ENCODE results near the gene PLAC1. TPM values are rescaled to one million over a fixed set of nuclear protein-coding genes. Genes with fewer than 3 reads are reported as not detected.
A peak's percentile ranks its signal among the peaks of the same experiment; 100 is the strongest.

Gene PLAC1
- total RNA-seq, 1 donor = not detected

DNA sequence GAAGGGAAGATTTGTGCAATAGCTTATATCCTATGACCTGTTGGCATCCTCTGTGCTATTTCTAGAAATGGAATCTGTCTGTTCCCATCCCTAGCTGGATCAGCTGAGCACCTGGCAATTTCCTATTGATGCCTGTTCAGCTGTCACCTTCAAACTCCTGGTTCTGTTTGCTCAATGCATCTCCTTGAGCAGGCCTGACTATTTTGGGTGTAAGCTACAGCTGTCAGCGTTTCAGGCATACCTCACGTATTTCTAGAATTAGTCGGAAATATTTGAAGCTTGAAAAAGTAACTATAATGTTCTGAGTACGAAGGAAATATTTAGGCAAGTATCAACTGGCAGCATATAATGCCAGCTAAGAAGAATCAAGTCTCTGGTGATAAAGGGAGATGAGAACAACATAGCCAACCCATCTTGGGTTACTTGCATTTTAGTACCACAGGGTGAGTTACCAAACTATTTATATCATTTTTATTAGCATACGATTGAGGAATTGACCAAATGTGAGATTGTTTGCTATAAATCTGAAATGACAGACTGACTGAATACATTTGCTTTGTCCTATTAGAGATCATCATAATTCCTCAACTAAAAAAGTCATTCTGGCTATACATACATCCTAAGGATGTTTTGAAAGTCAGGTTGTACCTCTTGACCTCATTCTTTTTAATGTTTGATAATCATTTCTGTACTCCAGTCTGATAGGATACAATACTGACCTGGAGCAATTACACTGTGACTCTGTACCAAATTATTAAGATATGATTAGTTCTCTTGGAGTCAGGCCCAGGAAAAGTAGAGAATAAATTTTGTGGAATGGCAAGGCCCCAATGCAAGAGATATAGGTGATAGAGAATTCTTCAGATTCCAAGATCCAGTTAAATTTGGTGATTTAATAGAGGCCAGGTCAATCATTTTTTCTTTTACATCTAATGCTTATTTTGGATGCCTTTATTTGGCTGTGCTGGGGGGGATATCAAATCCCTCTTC is 36.4 kb upstream of the PLAC1 start:
- H3K4me3 ChIP-seq (ENCODE audit: insufficient read depth, low read length) = no peak overlapping the region
- no peak overlapping the region for H3K4me2 ChIP-seq (ENCODE audit: insufficient read depth, low read length)
- H4K20me1 ChIP-seq (ENCODE audit: insufficient read depth, low read length) = no peaks in the 10 kb centered on the region

DNA sequence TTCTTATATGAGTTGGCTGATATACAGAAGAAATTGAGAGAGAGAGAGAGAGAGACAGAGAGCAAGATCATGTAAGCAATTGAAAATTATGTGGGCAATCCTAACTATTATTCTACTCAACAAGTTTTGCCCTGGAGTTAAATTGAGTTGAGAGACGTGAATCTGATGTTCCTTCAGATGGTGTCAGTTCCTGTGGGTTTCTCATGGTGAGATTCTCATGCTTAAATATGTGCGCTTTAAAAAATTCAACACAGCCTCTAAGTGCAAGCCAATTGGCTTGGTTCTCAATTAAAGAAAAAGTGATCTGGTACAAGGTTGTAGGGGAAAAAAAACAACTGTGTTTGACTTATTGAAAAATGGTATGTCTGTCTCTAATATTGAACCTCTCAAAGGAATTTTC is 35.4 kb upstream of the PLAC1 start:
- Histone ChIP-seq H3K27ac (ENCODE audit: low read depth, low read length) (no peak overlapping the region), H3K27me3 (ENCODE audit: insufficient read depth, low read length) (no peaks in the 10 kb centered on the region), H3K4me3 (ENCODE audit: insufficient read depth, low read length) (no peak overlapping the region), H3K9me3 (ENCODE audit: low read depth, low read length) (no peaks in the 10 kb centered on the region), H4K20me1 (ENCODE audit: insufficient read depth, low read length) (no peaks in the 10 kb centered on the region), H3K79me2 (ENCODE audit: insufficient read depth, low read length) (no peaks in the 10 kb centered on the region), H3K36me3 (ENCODE audit: insufficient read depth, low read length) (no peaks in the 10 kb centered on the region), H2AFZ (ENCODE audit: low read length) (no peak overlapping the region), H3K4me1 (ENCODE audit: insufficient read depth, low read length) (peaks cover 25% of the 10 kb centered on the region), H3K4me2 (ENCODE audit: insufficient read depth, low read length) (no peak overlapping the region)
- DNase-seq (ENCODE audit: insufficient read length, low spot score, missing footprints) = no peak
- TF ChIP-seq, protein P1, sequence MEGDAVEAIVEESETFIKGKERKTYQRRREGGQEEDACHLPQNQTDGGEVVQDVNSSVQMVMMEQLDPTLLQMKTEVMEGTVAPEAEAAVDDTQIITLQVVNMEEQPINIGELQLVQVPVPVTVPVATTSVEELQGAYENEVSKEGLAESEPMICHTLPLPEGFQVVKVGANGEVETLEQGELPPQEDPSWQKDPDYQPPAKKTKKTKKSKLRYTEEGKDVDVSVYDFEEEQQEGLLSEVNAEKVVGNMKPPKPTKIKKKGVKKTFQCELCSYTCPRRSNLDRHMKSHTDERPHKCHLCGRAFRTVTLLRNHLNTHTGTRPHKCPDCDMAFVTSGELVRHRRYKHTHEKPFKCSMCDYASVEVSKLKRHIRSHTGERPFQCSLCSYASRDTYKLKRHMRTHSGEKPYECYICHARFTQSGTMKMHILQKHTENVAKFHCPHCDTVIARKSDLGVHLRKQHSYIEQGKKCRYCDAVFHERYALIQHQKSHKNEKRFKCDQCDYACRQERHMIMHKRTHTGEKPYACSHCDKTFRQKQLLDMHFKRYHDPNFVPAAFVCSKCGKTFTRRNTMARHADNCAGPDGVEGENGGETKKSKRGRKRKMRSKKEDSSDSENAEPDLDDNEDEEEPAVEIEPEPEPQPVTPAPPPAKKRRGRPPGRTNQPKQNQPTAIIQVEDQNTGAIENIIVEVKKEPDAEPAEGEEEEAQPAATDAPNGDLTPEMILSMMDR (IDR thresholded peaks at IDR 0.05; ENCODE audit: extremely low read depth, low read depth, low read length) = no peak

More for the DNA sequence above, 36.4 kb upstream of the PLAC1 start:
- H3K27me3 ChIP-seq (ENCODE audit: insufficient read depth, low read length) = no peaks in the 10 kb centered on the region
- peaks cover 15% of the 10 kb centered on the region for H3K4me1 ChIP-seq (ENCODE audit: insufficient read depth, low read length)
- H3K79me2 ChIP-seq (ENCODE audit: insufficient read depth, low read length) = no peaks in the 10 kb centered on the region
- no peak for DNase-seq (ENCODE audit: insufficient read length, low spot score, missing footprints)
- H3K36me3 ChIP-seq (ENCODE audit: insufficient read depth, low read length) = no peaks in the 10 kb centered on the region
- TF ChIP-seq, protein P1 (IDR thresholded peaks at IDR 0.05; ENCODE audit: extremely low read depth, low read depth, low read length) = no peak
- H3K9me3 ChIP-seq (ENCODE audit: low read depth, low read length) = no peaks in the 10 kb centered on the region
- no peak overlapping the region for H2AFZ ChIP-seq (ENCODE audit: low read length)
- no peak overlapping the region for H3K27ac ChIP-seq (ENCODE audit: low read depth, low read length)

DNA sequence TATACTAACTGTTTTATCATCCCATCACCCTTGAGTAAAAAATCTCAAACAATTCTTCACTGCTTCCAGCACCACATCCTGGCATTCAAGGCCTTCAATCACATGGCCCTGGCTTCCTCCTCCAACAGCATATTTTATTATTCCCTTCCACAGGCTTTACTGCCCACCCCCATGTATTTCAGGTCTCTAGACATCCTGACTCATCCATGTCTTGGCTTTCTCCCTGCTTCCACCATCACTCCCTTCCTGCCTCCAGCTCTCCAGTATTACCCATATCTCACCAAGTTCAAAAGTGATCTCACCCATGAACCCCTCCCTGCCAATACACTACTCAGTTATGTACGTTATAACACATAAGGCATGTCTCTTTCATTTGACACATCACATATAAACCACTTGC is 34.7 kb upstream of the PLAC1 start:
- peak; percentile 59 for DNase-seq (ENCODE audit: insufficient read length, low spot score, missing footprints)
- Histone ChIP-seq H3K4me2 (ENCODE audit: insufficient read depth, low read length) (peak overlapping the region; percentile 22), H3K4me3 (ENCODE audit: insufficient read depth, low read length) (no peak overlapping the region), H3K4me1 (ENCODE audit: insufficient read depth, low read length) (peaks cover 31% of the 10 kb centered on the region), H3K9me3 (ENCODE audit: low read depth, low read length) (no peaks in the 10 kb centered on the region), H3K27ac (ENCODE audit: low read depth, low read length) (peak overlapping the region; percentile 57), H3K27me3 (ENCODE audit: insufficient read depth, low read length) (no peaks in the 10 kb centered on the region), H2AFZ (ENCODE audit: low read length) (no peak overlapping the region), H3K36me3 (ENCODE audit: insufficient read depth, low read length) (no peaks in the 10 kb centered on the region), H3K79me2 (ENCODE audit: insufficient read depth, low read length) (no peaks in the 10 kb centered on the region), H4K20me1 (ENCODE audit: insufficient read depth, low read length) (no peaks in the 10 kb centered on the region)
- TF ChIP-seq, protein P1 (IDR thresholded peaks at IDR 0.05; ENCODE audit: extremely low read depth, low read depth, low read length) = no peak

DNA sequence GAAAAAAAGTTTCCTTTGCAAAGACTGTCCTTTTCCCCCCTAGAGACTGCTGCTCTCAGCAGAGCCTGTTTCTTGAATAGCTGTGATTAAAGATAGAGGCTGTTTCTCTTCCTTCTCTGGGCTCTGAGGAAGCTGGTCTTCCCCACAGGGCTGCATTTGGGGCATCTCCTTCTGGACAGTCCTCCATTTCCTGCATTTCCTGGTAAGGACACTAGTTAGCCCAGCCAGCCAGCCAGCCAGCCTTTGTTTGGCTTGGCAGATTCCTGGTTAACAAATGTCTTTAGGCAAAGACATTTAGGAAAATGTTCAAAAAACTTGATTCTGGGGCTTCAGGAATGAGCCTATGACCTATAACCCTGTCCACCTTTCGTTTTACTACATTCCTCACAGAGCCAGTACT is 34.0 kb upstream of the PLAC1 start:
- H3K4me3 ChIP-seq (ENCODE audit: insufficient read depth, low read length) = no peak overlapping the region
- H3K27ac ChIP-seq (ENCODE audit: low read depth, low read length) = peak overlapping the region; percentile 57
- H4K20me1 ChIP-seq (ENCODE audit: insufficient read depth, low read length) = no peaks in the 10 kb centered on the region
- H3K9me3 ChIP-seq (ENCODE audit: low read depth, low read length) = no peaks in the 10 kb centered on the region
- peak overlapping the region; percentile 22 for H3K4me2 ChIP-seq (ENCODE audit: insufficient read depth, low read length)
- no peaks in the 10 kb centered on the region for H3K36me3 ChIP-seq (ENCODE audit: insufficient read depth, low read length)
- no peaks in the 10 kb centered on the region for H3K27me3 ChIP-seq (ENCODE audit: insufficient read depth, low read length)
- DNase-seq (ENCODE audit: insufficient read length, low spot score, missing footprints) = no peak
- H2AFZ ChIP-seq (ENCODE audit: low read length) = peak overlapping the region; percentile 73
- H3K4me1 ChIP-seq (ENCODE audit: insufficient read depth, low read length) = peaks cover 31% of the 10 kb centered on the region
- TF ChIP-seq, protein P1 (IDR thresholded peaks at IDR 0.05; ENCODE audit: extremely low read depth, low read depth, low read length) = no peak
- no peaks in the 10 kb centered on the region for H3K79me2 ChIP-seq (ENCODE audit: insufficient read depth, low read length)
